Adipose tissue (tissue), 3 donors: Measurements from ENCODE around the gene DNAH10. TPM values are rescaled to one million over a fixed set of nuclear protein-coding genes. Genes with fewer than 3 reads are reported as not detected.

Experiments
- H3K27ac ChIP-seq: one replicate; pipeline ENCODE4 v1.5.1; 2013; ENCODE audit warnings: low read depth, low read length
- WGBS, 3 donors: extraction: QIAGEN DNeasy Blood & Tissue Kit; methylation state at CpG; one replicate each; pipeline ENCODE4 v1.1.7; 2013; 5-methylcytosine and 5-hydroxymethylcytosine counted together
- polyA plus RNA-seq, 3 donors: library from polyadenylated mRNA; stranded (reverse); fragments of 200-250 nt; gene quantifications; one replicate each; pipeline ENCODE4 v1.2.3, GENCODE V29; 2013
- donor health status: healthy with polysubstance abuse.
- donor health status: Bipolar disorder and iron deficiency.
- donor health status: healthy.

Gene DNAH10
- polyA plus RNA-seq, 3 donors: 0.24 to 0.67 (median 0.26) TPM

DNA sequence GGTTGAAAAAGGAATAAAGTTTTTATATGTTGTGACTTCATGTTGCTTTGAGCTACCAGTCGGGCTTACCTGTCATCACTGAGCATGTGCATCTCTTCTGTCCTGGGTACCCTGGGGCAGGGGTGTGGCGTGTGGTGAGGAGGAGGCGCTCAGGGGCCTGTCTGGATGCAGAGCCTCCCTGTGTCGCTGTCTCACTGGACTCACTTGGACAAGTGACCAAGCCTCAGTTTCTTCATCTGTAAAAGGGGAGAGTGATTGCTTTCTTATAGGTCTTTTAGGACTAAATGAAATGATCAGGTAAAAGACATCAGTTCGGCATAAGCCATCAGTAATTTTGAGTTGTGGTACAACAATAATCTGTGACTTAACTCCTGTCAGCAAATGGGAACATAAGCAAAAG is 27.8 kb upstream of the DNAH10 start:
- 85 to 88% (median 87%) methylated on average over 5 of the region's 5 CpGs for WGBS, 3 donors
- H3K27ac ChIP-seq: no peak overlapping the region

DNA sequence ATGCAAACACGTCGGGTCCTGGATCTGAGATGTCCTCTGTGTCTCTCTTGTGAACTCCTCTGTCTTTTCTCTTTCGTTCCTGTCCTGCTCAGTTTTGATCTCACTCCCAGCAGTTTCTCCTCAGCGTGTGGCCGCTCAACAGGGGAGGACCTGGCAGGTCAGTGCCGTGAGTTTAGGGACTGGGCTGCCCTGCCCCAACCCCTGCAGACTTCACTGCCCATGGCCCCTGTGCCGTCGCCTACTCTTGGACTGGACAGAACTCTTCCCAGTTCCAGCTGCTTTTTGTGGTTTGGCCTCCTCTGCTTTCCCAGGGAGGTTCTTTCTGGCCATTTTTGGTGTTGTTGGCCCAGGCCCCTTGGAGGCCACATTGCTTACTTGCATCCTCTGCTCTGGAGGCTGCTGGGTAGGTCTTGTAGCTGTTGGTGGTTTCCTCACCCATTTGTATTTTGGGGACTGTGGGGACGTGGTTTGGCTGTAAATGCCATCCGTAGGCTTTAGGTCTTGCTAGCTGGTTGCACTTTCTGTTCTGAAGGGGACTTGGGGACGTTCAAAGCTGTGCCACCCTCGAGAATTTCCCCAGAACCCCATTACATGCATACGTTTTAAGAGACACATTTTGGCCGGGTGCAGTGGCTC is 20.0 kb upstream of the DNAH10 start:
- WGBS, 3 donors: 83 to 86% (median 86%) methylated on average over 14 of the region's 14 CpGs
- H3K27ac ChIP-seq: no peak overlapping the region

DNA sequence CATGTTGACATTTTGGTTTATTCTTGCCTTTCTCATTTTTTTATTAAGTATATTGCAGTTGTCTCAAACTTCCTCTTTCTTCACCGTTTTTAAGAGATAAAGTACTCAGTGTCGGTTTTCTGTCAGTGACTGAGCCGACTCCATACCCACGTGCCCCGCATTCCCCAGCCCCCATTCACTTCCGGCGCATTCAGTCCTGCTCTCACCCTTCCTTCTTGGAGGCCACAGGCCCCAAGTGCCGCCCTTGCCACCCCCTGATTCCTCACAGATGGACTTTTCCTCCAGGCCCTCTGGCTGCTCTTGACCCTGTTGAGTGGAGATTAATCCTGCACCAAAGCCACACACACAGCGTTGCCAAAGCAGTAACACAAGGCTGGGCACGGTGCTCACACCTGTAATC is 19.1 kb upstream of the DNAH10 start:
- no peak overlapping the region for H3K27ac ChIP-seq
- 55 to 81% (median 71%) methylated on average over 10 of the region's 10 CpGs for WGBS, 3 donors

DNA sequence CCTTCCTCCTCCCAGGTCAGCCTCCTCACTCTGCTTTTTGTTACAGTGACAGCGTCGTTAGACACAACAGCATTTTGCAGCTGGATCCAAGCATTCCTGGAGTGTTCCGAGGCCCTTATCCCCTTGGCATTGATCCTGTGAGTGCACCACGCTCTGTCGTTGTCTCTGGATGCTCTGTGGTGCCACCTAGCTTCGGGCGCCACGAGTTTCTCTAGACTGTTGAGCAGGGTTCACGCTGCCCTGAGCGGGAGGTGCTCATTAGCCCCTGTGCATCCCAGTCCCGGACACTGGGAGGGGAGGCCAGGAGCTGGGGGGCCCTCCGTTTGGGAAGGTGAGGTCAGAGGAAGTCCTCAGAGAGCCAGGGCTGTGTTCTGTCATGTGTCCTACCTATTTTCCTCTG is 17.3 kb upstream of the DNAH10 start:
- 73 to 81% (median 75%) methylated on average over 12 of the region's 12 CpGs for WGBS, 3 donors

DNA sequence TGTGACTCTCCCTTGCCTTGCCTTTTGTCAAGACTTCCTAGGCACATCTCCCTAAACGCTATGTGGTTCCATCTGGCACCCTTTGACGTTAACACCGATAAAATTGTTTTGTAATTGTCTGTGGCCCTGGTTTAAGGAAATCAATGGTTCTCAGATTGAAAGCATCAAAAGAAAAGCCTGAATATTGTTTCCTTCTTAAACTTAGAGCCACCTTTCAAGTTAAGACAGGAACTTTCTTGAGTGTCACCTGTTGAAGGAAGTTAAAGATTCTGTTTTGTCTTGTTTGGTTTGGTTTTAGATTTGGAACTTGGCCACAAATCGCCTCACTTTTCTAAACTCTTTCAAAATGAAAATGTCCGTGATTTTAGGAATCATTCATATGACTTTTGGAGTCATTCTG is 14.8 kb upstream of the DNAH10 start:
- no peak overlapping the region for H3K27ac ChIP-seq
- 65 to 79% (median 70%) methylated on average over 5 of the region's 5 CpGs for WGBS, 3 donors

More for the DNA sequence above, 17.3 kb upstream of the DNAH10 start:
- no peak overlapping the region for H3K27ac ChIP-seq

DNA sequence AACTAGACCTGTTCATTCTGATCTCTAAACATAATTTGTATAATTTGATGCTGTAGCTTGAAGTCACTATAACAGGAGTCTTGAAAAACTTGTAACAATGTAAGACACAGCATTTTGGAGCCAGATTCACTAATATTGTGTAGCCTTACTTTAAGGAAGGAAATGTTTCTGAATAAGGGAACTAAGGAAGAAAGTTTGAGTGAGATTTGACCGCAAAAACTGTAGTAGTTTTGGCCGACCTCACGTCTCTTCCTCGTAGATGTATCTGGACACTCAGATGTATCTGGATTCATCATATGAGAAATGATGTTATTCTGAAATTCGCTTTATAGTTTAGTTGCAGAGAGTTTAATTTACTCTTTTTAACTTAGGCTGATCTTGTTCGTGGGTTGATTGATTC is 13.9 kb upstream of the DNAH10 start:
- no peak overlapping the region for H3K27ac ChIP-seq
- 56 to 90% (median 63%) methylated on average over 6 of the region's 6 CpGs for WGBS, 3 donors

DNA sequence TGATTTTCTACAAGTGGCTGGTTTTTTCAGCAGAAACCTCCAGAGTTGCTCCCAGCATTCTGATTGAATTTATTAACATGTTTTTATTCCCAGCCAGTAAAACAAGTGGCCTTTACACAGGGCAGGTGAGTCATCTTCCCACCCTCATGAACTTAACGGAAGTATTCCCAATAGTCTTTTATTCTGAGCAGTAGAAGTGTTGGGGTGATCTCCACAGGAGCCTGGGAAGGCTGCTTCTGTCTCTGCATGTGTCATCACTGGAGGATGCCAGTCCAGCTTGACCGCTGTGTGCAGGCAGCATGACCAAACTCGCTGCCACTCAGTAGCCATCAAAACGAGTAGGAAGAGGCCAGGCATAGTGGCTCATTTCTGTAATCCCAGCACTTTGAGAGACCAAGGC is 13.4 kb upstream of the DNAH10 start:
- 76 to 88% (median 80%) methylated on average over 4 of the region's 4 CpGs for WGBS, 3 donors
- H3K27ac ChIP-seq: no peak overlapping the region

DNA sequence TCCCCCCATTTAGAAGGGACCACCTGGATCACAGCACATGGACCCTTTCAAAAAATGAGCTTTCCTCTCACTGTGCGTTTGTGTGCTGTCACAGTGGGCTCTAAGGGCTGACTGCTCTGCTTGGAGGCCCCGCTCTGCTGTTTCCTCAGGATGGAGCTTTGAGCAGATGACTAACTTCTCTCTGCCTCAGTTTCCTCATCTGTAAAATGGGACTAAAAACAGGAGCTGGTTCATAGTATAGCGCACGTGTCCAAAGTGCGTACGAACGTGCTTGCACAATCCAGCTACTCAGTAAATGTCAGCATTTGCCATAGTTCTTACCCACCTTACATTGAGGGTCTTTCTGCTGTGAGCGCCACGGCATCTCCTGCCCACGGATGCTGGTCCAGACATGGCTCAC is 12.7 kb upstream of the DNAH10 start:
- 97 to 98% (median 98%) methylated on average over 10 of the region's 10 CpGs for WGBS, 3 donors
- no peak overlapping the region for H3K27ac ChIP-seq

DNA sequence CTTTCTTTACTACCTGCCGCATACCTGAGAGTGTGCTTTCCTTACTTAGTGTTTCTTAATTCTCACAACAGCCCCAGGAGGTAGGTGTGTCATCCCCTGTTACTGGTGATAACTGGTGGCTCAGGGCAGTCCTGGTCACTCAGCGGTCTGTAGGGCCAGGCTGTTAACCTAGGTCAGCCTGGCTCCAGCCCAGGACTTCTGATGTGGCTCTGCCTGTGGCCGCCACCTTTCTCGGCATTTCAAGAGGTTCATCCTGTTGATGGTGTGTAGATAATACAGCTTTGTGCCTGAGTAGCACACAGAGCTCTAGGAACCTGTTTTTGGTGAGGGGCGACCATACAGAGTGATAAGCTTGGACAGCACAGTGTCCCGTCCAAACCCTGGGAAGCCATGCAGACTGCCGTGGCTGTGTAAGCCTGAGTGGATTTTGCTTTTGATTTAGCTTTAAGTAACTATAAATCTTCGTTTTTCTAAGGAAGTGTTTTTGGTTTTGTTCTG is 11.9 kb upstream of the DNAH10 start:
- H3K27ac ChIP-seq: no peak overlapping the region
- 91 to 93% (median 91%) methylated on average over 8 of the region's 8 CpGs for WGBS, 3 donors

DNA sequence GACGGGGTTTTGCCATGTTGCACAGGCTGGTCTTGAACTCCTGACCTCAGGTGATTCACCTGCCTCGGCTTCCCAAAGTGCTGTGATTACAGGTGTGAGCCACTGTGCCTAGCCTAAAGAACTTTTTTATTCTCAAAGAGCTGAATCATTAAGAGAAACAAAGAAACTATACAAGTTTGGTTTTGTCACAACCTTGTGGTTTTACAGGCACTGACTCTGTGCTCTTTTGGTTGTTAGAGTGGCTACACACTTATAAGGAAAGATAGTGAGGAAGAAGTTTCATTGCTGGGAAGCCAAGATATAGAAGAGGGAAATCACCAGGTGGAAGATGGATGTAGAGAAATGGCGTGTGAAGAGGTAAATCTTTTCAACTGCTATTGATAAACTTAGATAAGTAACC is 10.1 kb upstream of the DNAH10 start:
- 88 to 94% (median 93%) methylated on average over 3 of the region's 3 CpGs for WGBS, 3 donors
- H3K27ac ChIP-seq: no peak overlapping the region

DNA sequence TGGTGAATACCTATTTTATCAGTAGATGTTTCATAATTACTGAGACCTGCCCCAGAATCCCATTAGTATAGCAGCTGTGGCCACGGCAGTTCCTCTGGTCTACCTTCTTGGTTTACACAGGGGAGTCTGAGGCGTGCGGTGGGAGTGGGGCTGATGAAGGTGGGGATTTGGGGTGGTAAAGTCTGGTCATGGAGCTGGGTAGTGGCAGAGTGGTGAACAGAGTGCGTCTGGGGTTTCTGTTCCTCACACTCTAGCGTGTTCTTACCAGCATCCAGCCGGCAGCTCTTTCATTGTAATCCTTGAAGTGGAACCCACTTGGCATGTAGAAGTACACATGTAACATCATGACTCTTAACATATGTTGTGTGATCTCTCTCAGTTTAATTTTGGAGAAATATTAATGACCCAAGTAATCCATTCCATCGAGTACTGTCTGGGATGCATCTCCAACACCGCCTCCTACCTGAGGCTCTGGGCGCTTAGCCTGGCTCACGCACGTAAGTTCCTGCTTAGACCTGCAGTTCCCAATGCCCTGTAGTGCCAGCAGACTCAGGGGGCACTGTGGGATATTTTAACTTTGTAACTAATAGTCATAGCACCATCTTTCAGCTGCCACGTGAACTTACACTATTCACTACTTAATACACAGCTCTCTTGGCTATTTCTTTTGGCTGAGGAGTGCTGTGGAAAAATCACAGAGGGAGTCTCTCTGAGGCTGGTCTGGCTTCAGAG is 7.9 kb upstream of the DNAH10 start:
- no peak overlapping the region for H3K27ac ChIP-seq
- 93 to 96% (median 94%) methylated on average over 12 of the region's 12 CpGs for WGBS, 3 donors

DNA sequence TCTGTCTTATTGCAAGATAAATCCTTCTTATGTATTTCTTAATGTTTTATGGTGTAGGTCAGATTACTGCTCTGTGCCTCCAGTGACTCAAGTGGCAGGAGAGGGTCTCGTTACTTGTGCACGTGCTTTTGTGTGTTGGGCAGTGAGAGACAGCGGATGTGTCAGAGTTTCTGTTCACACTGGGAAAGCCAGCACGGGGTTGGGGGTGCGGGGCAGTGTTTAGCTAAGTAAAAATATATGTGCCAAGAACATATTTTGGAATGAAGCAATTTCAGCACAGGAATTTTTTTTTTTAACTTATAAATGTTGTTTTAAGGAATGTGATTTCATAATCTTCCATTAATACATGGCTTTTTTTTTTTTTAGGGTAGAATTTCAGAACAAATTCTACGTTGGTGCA is 4.5 kb upstream of the DNAH10 start:
- no peak overlapping the region for H3K27ac ChIP-seq

DNA sequence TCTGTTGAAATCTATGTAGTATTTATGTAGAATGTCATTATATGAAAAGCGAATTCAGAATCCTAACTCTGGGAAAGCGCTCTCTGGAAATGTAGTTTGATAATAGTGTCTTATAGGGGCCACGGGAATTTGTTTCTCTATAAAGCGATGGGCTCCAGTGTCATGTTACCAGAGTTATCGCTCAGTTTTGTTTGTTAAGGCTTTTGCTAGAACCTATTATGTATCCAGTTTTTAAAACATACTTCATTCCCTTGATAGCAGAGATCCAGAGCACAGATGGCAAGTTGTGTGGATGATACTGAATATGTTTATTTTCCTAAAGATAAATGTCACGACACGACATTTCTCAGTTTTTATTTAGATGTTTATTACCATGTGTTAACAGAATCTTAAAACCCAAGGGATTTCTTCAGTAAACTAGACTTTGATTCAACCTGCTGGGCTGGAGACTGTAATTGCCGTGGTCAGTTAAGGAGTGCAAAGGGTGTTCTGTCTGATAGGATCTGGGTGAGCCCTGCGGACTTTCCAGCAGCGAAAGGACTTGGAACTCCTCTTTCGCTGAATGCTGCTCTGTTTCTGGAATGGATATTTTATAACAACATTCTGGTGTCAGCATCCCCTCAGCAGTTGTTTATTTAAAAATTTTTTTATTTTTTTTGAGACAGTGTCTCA is 1.7 kb upstream of the DNAH10 start:
- WGBS, 3 donors: 97 to 99% (median 98%) methylated on average over 11 of the region's 11 CpGs

More for the DNA sequence above, 4.5 kb upstream of the DNAH10 start:
- WGBS, 3 donors: 69 to 90% (median 70%) methylated on average over 6 of the region's 6 CpGs

DNA sequence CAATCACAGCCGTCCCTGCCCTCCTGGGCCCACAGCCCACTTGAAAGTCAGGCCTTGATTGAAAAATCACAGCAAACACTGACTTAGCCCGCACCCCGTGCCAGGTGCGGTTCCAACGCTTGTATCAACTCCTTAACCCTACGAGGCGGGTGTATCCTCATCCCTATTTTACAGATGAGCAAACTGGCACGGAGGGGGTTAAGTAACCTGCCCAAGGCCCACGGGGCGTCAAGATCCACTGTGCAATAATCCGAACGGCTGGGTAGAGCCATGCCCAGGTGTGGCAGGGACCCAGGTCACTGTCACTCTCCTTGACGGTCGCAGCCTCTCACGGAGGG is 583 bp downstream of the DNAH10 start:
- no peak overlapping the region for H3K27ac ChIP-seq
- 21 to 35% (median 31%) methylated on average over 15 of the region's 15 CpGs for WGBS, 3 donors

More for the DNA sequence above, 1.7 kb upstream of the DNAH10 start:
- no peak overlapping the region for H3K27ac ChIP-seq

DNA sequence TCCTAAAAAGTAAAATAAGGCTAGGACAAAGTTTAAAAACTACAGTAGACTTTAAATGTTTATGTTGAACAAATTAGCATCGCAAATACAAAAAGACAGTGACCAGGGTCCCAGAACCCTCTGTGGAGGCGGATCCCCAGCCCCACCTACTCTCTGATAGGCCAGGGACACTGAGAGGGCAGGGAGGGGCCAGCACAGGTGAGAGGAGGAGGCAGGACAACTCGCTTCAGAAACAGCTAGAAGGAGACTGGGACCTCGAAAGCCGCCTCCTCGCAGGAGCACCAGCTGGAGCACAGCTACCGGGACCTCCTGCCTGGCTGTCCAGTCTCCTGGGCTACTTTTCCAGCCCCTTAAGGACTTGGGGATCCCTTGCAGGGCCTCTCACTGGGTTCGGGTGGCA is 992 bp downstream of the DNAH10 start:
- WGBS, 3 donors: 47 to 80% (median 79%) methylated on average over 8 of the region's 8 CpGs

DNA sequence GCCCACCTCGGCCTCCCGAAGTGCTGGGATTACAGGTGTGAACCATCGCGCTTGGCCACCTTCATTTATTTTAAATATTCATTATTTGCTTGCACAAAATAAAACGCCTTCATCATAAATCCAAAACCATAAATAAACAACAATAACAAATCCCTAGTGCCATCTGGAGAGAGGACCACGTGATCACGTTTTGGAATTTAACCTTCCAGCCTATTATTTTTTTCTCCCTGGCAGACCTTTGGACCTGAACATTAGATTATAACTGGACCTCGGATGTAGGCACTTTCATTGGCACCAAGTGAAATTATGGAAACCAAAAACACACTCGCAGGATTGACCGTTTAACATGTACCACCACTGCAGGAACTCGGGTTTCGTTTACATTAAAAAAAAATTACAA is 2.0 kb downstream of the DNAH10 start:
- H3K27ac ChIP-seq: no peak overlapping the region
- 71 to 88% (median 85%) methylated on average over 12 of the region's 12 CpGs for WGBS, 3 donors

More for the DNA sequence above, 992 bp downstream of the DNAH10 start:
- H3K27ac ChIP-seq: no peak overlapping the region

DNA sequence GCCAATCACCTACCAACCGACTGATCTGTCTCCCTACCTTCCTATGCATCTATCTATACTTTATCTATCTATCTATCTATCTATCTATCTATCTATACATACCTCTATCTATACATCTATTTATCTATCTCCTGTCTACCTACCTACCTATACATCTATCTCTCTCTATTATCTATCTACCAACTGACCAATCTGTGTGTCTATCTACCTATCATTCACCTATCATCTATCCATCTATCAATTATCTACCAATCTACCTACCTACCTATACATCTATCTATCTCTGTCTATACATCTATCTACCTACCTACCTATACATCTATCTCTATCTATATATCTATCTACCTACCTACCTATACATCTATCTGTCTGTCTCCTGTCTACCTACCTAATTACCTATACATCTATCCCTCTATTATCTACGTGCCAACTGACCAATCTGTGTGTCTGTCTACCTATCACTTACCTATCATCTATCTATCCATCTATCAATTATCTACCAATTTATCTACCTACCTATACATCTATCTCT is 3.5 kb downstream of the DNAH10 start:
- no peak overlapping the region for H3K27ac ChIP-seq
- 66 to 92% (median 85%) methylated on average over 2 of the region's 2 CpGs for WGBS, 3 donors

DNA sequence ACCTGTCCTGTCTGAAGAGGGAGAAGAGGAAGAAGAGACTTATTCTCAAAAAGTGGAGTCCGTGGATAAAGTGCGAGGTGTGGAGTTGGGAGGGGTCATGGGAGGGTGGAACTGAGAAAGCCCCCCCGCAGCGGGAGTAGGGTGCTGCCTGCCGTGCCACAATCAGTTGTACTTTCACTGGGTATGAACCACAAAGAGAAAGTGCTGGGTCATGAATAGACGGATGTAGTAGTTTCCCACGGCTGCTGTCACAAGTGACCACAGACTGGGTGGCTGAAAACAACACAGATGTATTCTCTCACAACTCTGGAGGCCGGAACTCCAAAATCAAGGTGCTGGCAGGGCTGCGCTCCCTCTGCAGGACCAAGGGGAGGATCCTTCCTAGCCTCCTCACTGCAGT is 5.5 kb downstream of the DNAH10 start:
- 47 to 80% (median 59%) methylated on average over 9 of the region's 9 CpGs for WGBS, 3 donors
- no peak overlapping the region for H3K27ac ChIP-seq

DNA sequence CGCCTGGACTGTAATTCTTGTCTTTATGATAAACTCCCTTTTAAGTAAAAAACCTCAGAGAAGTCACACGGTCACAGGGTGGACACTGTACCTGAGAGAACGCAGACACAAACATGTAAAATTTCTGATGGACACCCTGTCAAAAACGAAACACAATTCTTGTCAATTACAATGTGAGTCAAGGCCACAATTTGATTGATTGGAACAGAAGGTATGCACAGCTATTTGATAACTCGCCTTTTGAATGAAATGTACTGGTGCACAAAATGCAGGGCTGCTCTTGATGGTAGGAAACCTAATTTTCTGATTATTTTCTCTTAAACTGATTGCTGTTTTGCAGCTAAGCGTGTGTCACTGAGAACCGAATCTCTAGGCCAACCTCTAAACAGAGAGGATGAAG is 9.2 kb downstream of the DNAH10 start:
- WGBS, 3 donors: 63 to 83% (median 83%) methylated on average over 7 of the region's 7 CpGs

More for the DNA sequence above, 9.2 kb downstream of the DNAH10 start:
- no peak overlapping the region for H3K27ac ChIP-seq
